SU-DHL-6 (cell line): ENCODE results near the gene MCM5.

Source experiments
- EZH2phosphoT487 ChIP-seq: fragments of 200-600 bp; sonication (generic), shearing (Covaris generic); conservative IDR thresholded peaks from 2 replicates; pipeline ENCODE4 v1.6.1; 2018; ENCODE audit warnings: mild to moderate bottlenecking, antibody characterized with exemption, low read length, moderate library complexity, mixed read lengths
- TF ChIP-seq, protein P1 (sequence below): fragments of 200-600 bp; sonication (generic); IDR thresholded peaks from one replicate; pipeline ENCODE4 v1.5.1; 2017; ENCODE audit warnings: antibody characterized with exemption, mild to moderate bottlenecking, low read length, moderate library complexity; ENCODE audit not compliant: insufficient read depth, poor library complexity, severe bottlenecking

DNA sequence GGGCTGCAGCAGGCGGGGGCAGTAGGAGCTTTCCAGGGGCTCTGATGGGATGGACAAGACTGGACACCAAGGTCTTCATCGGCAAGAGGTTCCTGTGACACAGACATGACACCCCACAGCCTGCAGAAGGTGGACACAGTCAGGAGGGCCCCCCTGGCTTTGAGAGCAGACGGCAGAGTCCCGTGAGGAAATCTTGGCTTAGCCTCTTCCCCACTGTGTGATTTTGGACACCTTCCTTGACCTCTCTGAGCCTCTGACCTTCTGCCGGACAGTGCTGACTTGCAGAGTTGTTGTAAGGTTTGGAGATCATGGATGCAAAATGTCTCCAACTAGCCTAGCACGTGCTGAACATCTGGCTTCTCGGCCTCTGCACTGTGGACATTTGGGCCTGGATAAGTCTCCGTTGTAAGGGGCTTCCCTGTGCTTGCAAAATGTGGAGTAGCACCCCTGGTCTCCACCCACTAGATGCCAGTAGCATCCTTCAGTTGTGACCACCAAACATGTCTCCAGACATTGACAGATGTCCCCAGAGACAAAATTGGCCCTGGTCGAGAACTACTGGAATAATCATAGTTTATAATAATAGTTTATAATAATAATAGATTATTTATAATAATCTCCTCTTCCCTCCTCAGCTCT lies 54.6 kb downstream of the MCM5 start:
- TF ChIP-seq, protein P1, sequence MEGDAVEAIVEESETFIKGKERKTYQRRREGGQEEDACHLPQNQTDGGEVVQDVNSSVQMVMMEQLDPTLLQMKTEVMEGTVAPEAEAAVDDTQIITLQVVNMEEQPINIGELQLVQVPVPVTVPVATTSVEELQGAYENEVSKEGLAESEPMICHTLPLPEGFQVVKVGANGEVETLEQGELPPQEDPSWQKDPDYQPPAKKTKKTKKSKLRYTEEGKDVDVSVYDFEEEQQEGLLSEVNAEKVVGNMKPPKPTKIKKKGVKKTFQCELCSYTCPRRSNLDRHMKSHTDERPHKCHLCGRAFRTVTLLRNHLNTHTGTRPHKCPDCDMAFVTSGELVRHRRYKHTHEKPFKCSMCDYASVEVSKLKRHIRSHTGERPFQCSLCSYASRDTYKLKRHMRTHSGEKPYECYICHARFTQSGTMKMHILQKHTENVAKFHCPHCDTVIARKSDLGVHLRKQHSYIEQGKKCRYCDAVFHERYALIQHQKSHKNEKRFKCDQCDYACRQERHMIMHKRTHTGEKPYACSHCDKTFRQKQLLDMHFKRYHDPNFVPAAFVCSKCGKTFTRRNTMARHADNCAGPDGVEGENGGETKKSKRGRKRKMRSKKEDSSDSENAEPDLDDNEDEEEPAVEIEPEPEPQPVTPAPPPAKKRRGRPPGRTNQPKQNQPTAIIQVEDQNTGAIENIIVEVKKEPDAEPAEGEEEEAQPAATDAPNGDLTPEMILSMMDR: no peak
- TF ChIP-seq EZH2phosphoT487: no peak
